ENCODE data around the gene TSGA10.
"Not testable (repeated sequence)": the region's sequence is repeated elsewhere in the genome, so short reads cannot be mapped to it uniquely, and the experiment has no call there.

The TSGA10 gene

GRCh38 chr2:99154643-99155536, at the start of gene TSGA10, which contains the start of gene LIPT1:
TSGA10 (minus strand) TSS chr2:99154942; CDS start chr2:99109439, 45,503 bp downstream.
LIPT1 (plus strand) TSS chr2:99154967; CDS start chr2:99161958, 6,991 bp downstream.
- peak; percentile 90 to 92 for DNase-seq

GRCh38 chr2:99201959-99202678, 47.4 kb upstream of the TSGA10 start:
- DNase-seq, result no peak

GRCh38 chr2:99200076-99200800, 45.5 kb upstream of the TSGA10 start:
- DNase-seq, result no peak

GRCh38 chr2:99198103-99198841, 43.5 kb upstream of the TSGA10 start:
- DNase-seq, result no peak

GRCh38 chr2:99192364-99192763, 37.6 kb upstream of the TSGA10 start:
- not testable (repeated sequence) for DNase-seq

GRCh38 chr2:99190548-99190947, 35.8 kb upstream of the TSGA10 start:
- no peak for DNase-seq

GRCh38 chr2:99188357-99188756, 33.6 kb upstream of the TSGA10 start:
- no peak for DNase-seq

- DNase-seq, result no peak
Observed at GRCh38 chr2:99187011-99187410, 32.3 kb upstream of the TSGA10 start.

- DNase-seq, result no peak
Observed at GRCh38 chr2:99184811-99185210, 30.1 kb upstream of the TSGA10 start.

GRCh38 chr2:99183025-99183424, 28.3 kb upstream of the TSGA10 start:
- no peak for DNase-seq

GRCh38 chr2:99181624-99182000, 26.9 kb upstream of the TSGA10 start:
- no peak for DNase-seq

- peak; percentile 92 to 94 for DNase-seq
Observed at GRCh38 chr2:99180755-99181623, 26.2 kb upstream of the TSGA10 start, which contains the start of the genes MITD1 and MRPL30. MITD1 (minus strand) TSS chr2:99181058; CDS start chr2:99180981, 77 bp downstream. MRPL30 (plus strand) TSS chr2:99181184; CDS start chr2:99186204, 5,020 bp downstream.

GRCh38 chr2:99171377-99172140, 16.8 kb upstream of the TSGA10 start:
- no peak for DNase-seq

GRCh38 chr2:99169534-99169933, 14.8 kb upstream of the TSGA10 start:
- DNase-seq, result no peak

- DNase-seq, result no peak
Observed at GRCh38 chr2:99166218-99166617, 11.5 kb upstream of the TSGA10 start.

GRCh38 chr2:99159594-99159993, 4.9 kb upstream of the TSGA10 start:
- DNase-seq, result no peak

GRCh38 chr2:99158599-99158998, 3.9 kb upstream of the TSGA10 start:
- DNase-seq, result no peak

GRCh38 chr2:99156891-99157290, 2.1 kb upstream of the TSGA10 start:
- no peak for DNase-seq

GRCh38 chr2:99153921-99154604, 679 bp downstream of the TSGA10 start:
- no peak for DNase-seq

Data from CD4-positive, alpha-beta T cell treated with Interleukin-4 for 1 hour (primary cell).